Measurements from ENCODE around the gene ZKSCAN3.
A peak's percentile ranks its signal among the peaks of the same experiment; 100 is the strongest.

The ZKSCAN3 gene

GRCh38 chr6:28371706-28372451 is 22.1 kb downstream of the ZKSCAN3 start:
- no peaks in the 10 kb centered on the region for H3K4me1 ChIP-seq (ENCODE audit: insufficient read depth, low read length)
- no peaks in the 10 kb centered on the region; the same call in 1 of the 2 replicates for H3K36me3 ChIP-seq (ENCODE audit: insufficient read depth, low read length)
- no peak overlapping the region for H3K9ac ChIP-seq (ENCODE audit: low read depth, low read length)
- H3K9me3 ChIP-seq (ENCODE audit: control insufficient read depth, insufficient read depth, low read length): no peaks in the 10 kb centered on the region

GRCh38 chr6:28373925-28374324 is 24.2 kb downstream of the ZKSCAN3 start:
- Histone ChIP-seq H3K9me3 (ENCODE audit: control insufficient read depth, insufficient read depth, low read length) (peaks cover under 1% of the 10 kb centered on the region; the same call in 1 of the 2 replicates), H3K36me3 (ENCODE audit: insufficient read depth, low read length) (no peaks in the 10 kb centered on the region; the same call in 1 of the 2 replicates), H3K4me1 (ENCODE audit: insufficient read depth, low read length) (no peaks in the 10 kb centered on the region), H3K9ac (ENCODE audit: low read depth, low read length) (no peak overlapping the region)

DNA sequence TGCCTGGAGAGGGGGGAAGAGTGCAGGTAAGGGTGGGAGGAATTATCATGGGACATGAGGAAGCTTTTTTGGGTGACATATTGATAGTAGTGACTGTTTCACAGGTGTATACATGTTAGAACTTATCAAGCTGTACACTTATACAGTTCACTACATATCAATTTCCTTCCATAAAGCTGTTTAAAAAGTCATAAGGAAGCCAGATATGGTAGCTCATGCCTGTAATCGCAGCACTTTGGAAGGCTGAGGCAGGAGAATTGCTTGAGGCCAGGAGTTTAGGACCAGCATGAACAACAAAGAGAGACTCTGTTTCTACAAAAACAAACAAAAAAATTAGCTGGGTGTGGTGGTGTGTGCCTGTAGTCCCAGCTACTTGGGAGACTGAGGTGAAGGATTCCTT is 28.1 kb downstream of the ZKSCAN3 start:
- peaks cover 3% of the 10 kb centered on the region; the same call in 1 of the 2 replicates for H3K9me3 ChIP-seq (ENCODE audit: control insufficient read depth, insufficient read depth, low read length)
- peaks cover 17% of the 10 kb centered on the region for H3K36me3 ChIP-seq (ENCODE audit: insufficient read depth, low read length)
- H3K9ac ChIP-seq (ENCODE audit: low read depth, low read length): no peak overlapping the region
- no peaks in the 10 kb centered on the region for H3K4me1 ChIP-seq (ENCODE audit: insufficient read depth, low read length)

DNA sequence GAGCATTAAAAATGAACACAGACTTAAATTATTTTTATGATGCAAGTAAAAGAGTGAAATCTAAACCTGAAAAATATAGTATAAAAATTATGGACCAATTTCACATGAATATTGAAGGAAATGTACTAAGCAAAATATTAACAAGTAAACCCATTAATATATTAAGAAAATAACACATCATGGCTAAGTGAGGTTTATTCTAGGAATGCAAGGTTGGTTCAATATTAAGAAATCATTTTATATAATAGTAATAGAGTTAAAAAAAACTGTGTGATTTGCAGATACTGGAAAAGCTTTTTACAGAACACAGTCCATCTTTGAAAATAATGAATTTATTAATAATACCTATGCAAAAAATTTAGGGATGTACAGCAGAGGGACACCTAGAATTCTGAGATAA is 28.9 kb downstream of the ZKSCAN3 start:
- peaks cover 3% of the 10 kb centered on the region; the same call in 1 of the 2 replicates for H3K9me3 ChIP-seq (ENCODE audit: control insufficient read depth, insufficient read depth, low read length)
- no peak overlapping the region for H3K9ac ChIP-seq (ENCODE audit: low read depth, low read length)
- H3K36me3 ChIP-seq (ENCODE audit: insufficient read depth, low read length): peaks cover 17% of the 10 kb centered on the region
- no peaks in the 10 kb centered on the region for H3K4me1 ChIP-seq (ENCODE audit: insufficient read depth, low read length)

DNA sequence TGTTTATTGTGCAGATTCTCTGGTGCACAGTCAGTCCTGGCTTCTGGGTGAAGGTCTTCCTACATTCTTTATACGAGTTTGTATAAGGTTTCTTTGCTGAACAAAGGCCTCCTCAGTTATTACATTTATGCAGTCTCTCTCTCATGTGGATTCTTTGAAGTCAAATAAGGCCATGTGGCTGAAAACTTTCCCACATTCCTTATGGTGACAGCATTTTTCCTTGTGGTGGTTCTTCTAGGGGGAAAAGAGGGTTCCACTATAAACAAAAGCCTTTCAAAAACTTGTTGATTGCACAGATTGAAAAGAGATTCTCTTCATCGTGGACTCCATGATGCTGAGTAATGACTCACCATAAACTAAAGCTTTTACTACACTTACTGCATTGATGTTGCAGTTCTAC is 30.6 kb downstream of the ZKSCAN3 start:
- peaks cover 17% of the 10 kb centered on the region for H3K36me3 ChIP-seq (ENCODE audit: insufficient read depth, low read length)
- no peak overlapping the region for H3K9ac ChIP-seq (ENCODE audit: low read depth, low read length)
- no peaks in the 10 kb centered on the region for H3K4me1 ChIP-seq (ENCODE audit: insufficient read depth, low read length)
- H3K9me3 ChIP-seq (ENCODE audit: control insufficient read depth, insufficient read depth, low read length): peaks cover 3% of the 10 kb centered on the region; the same call in 1 of the 2 replicates

DNA sequence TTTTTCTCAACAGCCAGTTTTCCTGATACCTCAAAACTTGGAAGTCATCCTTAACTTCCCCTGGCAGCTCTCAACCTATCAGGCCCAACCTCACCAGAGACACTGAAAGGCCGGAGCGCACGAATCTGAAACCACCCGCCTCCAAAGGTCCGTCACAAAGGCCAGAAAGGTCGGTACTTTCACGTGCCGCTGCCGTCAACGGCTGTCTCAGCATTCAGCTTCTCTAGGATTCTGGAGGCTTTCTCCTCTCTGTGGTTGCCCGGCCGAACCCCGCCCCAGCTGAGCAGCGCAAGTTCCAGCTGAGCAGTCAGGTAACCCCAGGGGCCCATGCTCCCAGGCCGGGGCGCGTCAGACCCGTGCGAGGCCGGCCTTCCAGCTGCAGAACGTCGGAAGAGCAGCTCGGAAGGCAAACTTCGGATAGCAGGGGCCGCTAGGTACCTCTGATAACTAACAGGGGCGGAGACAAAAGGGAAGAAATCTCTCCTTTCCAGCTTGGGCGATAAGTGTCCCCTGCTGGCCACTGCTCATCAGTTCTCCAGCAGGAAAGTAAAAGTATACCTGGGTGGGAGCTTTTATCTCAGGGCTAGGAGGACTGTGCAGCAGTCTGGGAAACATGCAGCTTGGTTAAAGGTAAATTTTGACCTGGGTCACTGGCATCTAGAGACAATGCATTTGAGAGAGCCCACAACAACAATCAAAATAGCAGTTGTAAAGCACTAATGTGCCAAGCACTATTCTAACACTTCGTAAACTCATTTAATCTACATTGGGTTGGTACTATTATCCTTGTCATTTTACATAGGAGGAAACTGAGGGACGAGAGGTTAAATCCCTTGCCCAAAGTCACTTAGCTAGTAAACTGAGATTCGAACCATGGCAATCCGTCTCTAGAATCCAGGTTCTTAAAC is 33.7 kb downstream of the ZKSCAN3 start:
- H3K9ac ChIP-seq (ENCODE audit: low read depth, low read length): peak overlapping the region; percentile 60
- H3K4me1 ChIP-seq (ENCODE audit: insufficient read depth, low read length): no peaks in the 10 kb centered on the region
- peaks cover 3% of the 10 kb centered on the region; the same call in 1 of the 2 replicates for H3K9me3 ChIP-seq (ENCODE audit: control insufficient read depth, insufficient read depth, low read length)
- H3K36me3 ChIP-seq (ENCODE audit: insufficient read depth, low read length): peaks cover 17% of the 10 kb centered on the region

GRCh38 chr6:28384143-28384533 is 34.4 kb downstream of the ZKSCAN3 start:
- Histone ChIP-seq H3K36me3 (ENCODE audit: insufficient read depth, low read length) (peaks cover 20% of the 10 kb centered on the region), H3K9me3 (ENCODE audit: control insufficient read depth, insufficient read depth, low read length) (no peaks in the 10 kb centered on the region), H3K4me1 (ENCODE audit: insufficient read depth, low read length) (no peaks in the 10 kb centered on the region), H3K9ac (ENCODE audit: low read depth, low read length) (0 out of 2 replicates have a peak overlapping the region, but pooled peaks have one; percentile 60)

DNA sequence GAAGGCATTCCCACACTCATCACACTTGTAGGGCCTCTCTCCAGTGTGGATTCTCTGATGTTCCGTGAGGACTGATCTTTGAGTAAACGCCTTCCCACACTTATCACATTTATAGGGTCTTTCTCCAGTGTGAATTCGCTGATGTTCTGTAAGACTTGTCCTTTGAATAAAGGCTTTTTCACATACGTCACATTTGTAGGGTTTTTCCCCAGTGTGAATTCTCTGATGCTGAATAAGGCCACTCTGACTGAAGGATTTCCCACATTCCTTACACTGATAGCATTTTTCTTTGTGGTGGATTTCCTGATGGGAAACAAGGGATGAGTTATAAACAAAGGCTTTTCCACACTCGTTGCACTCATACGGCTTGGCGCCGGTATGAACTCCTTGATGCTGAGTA is 40.9 kb downstream of the ZKSCAN3 start:
- H3K9me3 ChIP-seq (ENCODE audit: control insufficient read depth, insufficient read depth, low read length): no peaks in the 10 kb centered on the region
- no peak overlapping the region for H3K9ac ChIP-seq (ENCODE audit: low read depth, low read length)
- H3K36me3 ChIP-seq (ENCODE audit: insufficient read depth, low read length): peaks cover 33% of the 10 kb centered on the region
- no peaks in the 10 kb centered on the region for H3K4me1 ChIP-seq (ENCODE audit: insufficient read depth, low read length)

DNA sequence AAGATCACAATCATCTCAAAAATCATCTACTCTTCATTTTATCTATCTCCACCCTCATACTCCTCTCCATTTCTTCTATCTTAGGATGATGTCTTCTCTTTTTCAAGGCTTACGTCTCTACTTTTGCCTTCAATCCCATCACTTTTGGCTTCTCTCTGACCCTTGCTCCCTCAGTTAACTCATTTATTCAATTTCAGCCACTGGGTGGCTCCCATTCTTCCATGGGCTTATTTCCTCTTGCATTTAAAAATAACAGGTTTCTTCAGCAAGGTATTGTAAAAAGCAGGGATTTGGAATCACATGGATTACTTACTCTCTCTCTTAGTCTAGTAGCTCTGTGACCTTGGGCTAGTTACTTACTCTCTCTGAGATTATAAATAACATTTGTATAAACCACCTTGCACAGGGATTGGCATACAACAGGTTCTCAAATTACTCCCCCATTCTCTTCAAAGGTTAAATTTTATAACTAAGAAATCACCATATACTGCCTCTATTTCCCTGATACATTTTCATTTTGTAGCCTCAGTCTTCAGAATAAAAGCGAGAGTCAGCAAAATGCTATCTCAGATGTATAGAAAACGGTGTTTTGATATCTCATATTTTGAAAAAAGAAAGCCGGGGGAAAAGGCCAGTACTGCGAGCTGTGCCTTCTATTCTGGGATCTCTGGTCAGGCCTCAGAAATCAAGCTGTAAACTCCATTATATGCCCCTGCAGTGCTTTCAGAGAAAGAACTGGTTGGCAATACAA is 44.3 kb downstream of the ZKSCAN3 start:
- no peaks in the 10 kb centered on the region for H3K4me1 ChIP-seq (ENCODE audit: insufficient read depth, low read length)
- peaks cover 30% of the 10 kb centered on the region for H3K36me3 ChIP-seq (ENCODE audit: insufficient read depth, low read length)
- no peak overlapping the region for H3K9ac ChIP-seq (ENCODE audit: low read depth, low read length)
- no peaks in the 10 kb centered on the region for H3K9me3 ChIP-seq (ENCODE audit: control insufficient read depth, insufficient read depth, low read length)

GRCh38 chr6:28395918-28396317 is 46.2 kb downstream of the ZKSCAN3 start:
- no peaks in the 10 kb centered on the region for H3K9me3 ChIP-seq (ENCODE audit: control insufficient read depth, insufficient read depth, low read length)
- no peak overlapping the region for H3K9ac ChIP-seq (ENCODE audit: low read depth, low read length)
- H3K36me3 ChIP-seq (ENCODE audit: insufficient read depth, low read length): peaks cover 18% of the 10 kb centered on the region
- H3K4me1 ChIP-seq (ENCODE audit: insufficient read depth, low read length): no peaks in the 10 kb centered on the region

- no peaks in the 10 kb centered on the region; the same call in 1 of the 2 replicates for H3K36me3 ChIP-seq (ENCODE audit: insufficient read depth, low read length)
- H3K9me3 ChIP-seq (ENCODE audit: control insufficient read depth, insufficient read depth, low read length): no peaks in the 10 kb centered on the region
- H3K4me1 ChIP-seq (ENCODE audit: insufficient read depth, low read length): no peaks in the 10 kb centered on the region
- H3K9ac ChIP-seq (ENCODE audit: low read depth, low read length): peak within 1 kb of the TSS; percentile 87
Observed at GRCh38 chr6:28399350-28400121, 49.8 kb downstream of the ZKSCAN3 start, which contains the start of gene ZSCAN12. Gene ZSCAN12 (minus strand): TSS chr6:28399747. CDS start chr6:28398405, 1,342 bp downstream.

DNA sequence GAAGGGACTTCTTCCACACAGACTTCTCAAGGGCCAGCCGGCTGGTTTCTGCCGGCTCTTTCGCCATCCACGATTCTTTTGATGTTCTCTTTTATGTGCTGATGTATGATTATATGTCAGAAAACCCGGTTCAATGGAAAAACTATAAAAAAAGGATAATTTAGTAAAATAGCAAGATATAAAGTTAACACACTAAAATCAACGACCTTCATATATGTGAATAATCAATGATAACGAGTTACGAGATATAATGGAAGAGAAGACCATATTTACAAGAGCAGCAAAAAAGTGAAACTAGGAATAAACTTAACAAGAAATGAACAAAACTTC is 50.3 kb downstream of the ZKSCAN3 start:
- Histone ChIP-seq H3K4me1 (ENCODE audit: insufficient read depth, low read length) (no peaks in the 10 kb centered on the region), H3K9ac (ENCODE audit: low read depth, low read length) (peak overlapping the region; percentile 87), H3K36me3 (ENCODE audit: insufficient read depth, low read length) (no peaks in the 10 kb centered on the region; the same call in 1 of the 2 replicates), H3K9me3 (ENCODE audit: control insufficient read depth, insufficient read depth, low read length) (no peaks in the 10 kb centered on the region)

DNA sequence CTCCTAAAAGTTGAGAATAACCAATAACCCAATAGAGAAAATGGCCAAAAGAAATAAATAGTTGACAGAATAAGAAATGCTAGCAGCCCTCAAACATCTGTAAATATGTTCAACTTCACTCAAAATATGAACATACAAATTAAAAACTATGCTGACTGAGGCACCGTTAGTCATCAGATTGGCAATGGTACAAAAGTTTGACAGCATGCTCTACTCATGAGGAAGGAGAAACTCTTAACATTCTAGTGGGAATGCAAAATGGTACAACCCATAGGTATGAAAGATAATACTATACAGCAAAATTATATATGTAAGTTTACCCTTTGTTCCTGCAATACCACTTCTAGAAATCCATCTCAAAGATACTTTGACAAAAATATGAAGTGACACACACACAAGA is 51.4 kb downstream of the ZKSCAN3 start:
- Histone ChIP-seq H3K9ac (ENCODE audit: low read depth, low read length) (no peak overlapping the region), H3K36me3 (ENCODE audit: insufficient read depth, low read length) (no peaks in the 10 kb centered on the region; the same call in 1 of the 2 replicates), H3K9me3 (ENCODE audit: control insufficient read depth, insufficient read depth, low read length) (no peaks in the 10 kb centered on the region), H3K4me1 (ENCODE audit: insufficient read depth, low read length) (no peaks in the 10 kb centered on the region)

Measured in ES-I3 (cell line).